Liver (tissue), 9 donors: ENCODE measurements around the gene PKN2. TPM values are rescaled to one million over a fixed set of nuclear protein-coding genes. Genes with fewer than 3 reads are reported as not detected.

ENCODE experiments used
- DNase-seq: peaks from one replicate; pipeline ENCODE4 v3.0.0-alpha.2; 2017; ENCODE audit warnings: low spot score
- H3K27ac ChIP-seq, 2 donors: one replicate each; pipeline ENCODE4 v1.7.0; 2013; ENCODE audit warnings: inconsistent platforms in 2 of 2, low read length in 2 of 2, control low read depth in 1 of 2, low read depth in 1 of 2, mild to moderate bottlenecking in 1 of 2
- H3K27me3 ChIP-seq, 4 donors: one replicate each; pipeline versions ENCODE4 v1.6.1 to v1.7.0; 2013; ENCODE audit warnings: low read length in 3 of 4, inconsistent platforms in 1 of 4, mild to moderate bottlenecking in 1 of 4, moderate library complexity in 1 of 4; ENCODE audit not compliant: control insufficient read depth in 4 of 4, insufficient read depth in 4 of 4
- H3K36me3 ChIP-seq, 4 donors: one replicate each; pipeline versions ENCODE4 v1.6.1 to v1.7.0; 2013; ENCODE audit warnings: low read length in 3 of 4, mild to moderate bottlenecking in 3 of 4, low read depth in 1 of 4, moderate library complexity in 1 of 4; ENCODE audit not compliant: control insufficient read depth in 4 of 4, insufficient read depth in 3 of 4
- H3K4me1 ChIP-seq, 4 donors: one replicate each; pipeline versions ENCODE4 v1.6.1 to v1.7.0; 2013; ENCODE audit warnings: low read length in 3 of 4, mild to moderate bottlenecking in 3 of 4, moderate library complexity in 1 of 4; ENCODE audit not compliant: control insufficient read depth in 4 of 4, insufficient read depth in 4 of 4
- H3K4me3 ChIP-seq, 3 donors: one replicate each; pipeline versions ENCODE4 v1.6.1 to v1.7.0; 2013; ENCODE audit warnings: low read length in 3 of 3, control low read depth in 1 of 3, low read depth in 1 of 3, mild to moderate bottlenecking in 1 of 3
- H3K9ac ChIP-seq, 2 donors: one replicate each; pipeline ENCODE4 v1.7.0; 2013; ENCODE audit warnings: low read length in 2 of 2, mild to moderate bottlenecking in 2 of 2, moderate library complexity in 2 of 2, control low read depth in 1 of 2, low read depth in 1 of 2
- H3K9me3 ChIP-seq, 4 donors: one replicate each; pipeline versions ENCODE4 v1.6.1 to v1.7.0; 2013; ENCODE audit warnings: low read length in 3 of 4; ENCODE audit not compliant: control insufficient read depth in 4 of 4
- EGR1 ChIP-seq, 2 donors: IDR thresholded peaks; 2 replicates each; pipeline ENCODE4 v1.6.1; 2016 to 2018; ENCODE audit warnings: antibody characterized with exemption in 2 of 2, low read depth in 2 of 2
- FOXA1 ChIP-seq: IDR thresholded peaks from 2 replicates; pipeline ENCODE4 v1.6.1; 2016; ENCODE audit warnings: antibody characterized with exemption
- FOXA2 ChIP-seq: IDR thresholded peaks from 2 replicates; pipeline ENCODE4 v1.6.1; 2016; ENCODE audit warnings: antibody characterized with exemption
- GABPA ChIP-seq, 2 donors: IDR thresholded peaks in 1 of 2; conservative IDR thresholded peaks in 1 of 2; 2 replicates each; pipeline ENCODE4 v1.6.1; 2016; ENCODE audit warnings: antibody characterized with exemption in 2 of 2, mild to moderate bottlenecking in 1 of 2, moderate library complexity in 1 of 2
- HNF4A ChIP-seq, 2 donors: conservative IDR thresholded peaks; 2 replicates each; pipeline ENCODE4 v1.6.1; 2016; ENCODE audit warnings: antibody characterized with exemption in 2 of 2, mild to moderate bottlenecking in 2 of 2
- HNF4G ChIP-seq: IDR thresholded peaks from 2 replicates; pipeline ENCODE4 v1.6.1; 2016; ENCODE audit warnings: antibody characterized with exemption
- NR2F2 ChIP-seq: IDR thresholded peaks from 2 replicates; pipeline ENCODE4 v1.6.1; 2016; ENCODE audit warnings: antibody characterized with exemption
- RAD21 ChIP-seq, 2 donors: IDR thresholded peaks; 2 replicates each; pipeline ENCODE4 v1.6.1; 2016; ENCODE audit warnings: antibody characterized with exemption in 2 of 2, mild to moderate bottlenecking in 2 of 2
- RXRA ChIP-seq, 2 donors: IDR thresholded peaks; 2 replicates each; pipeline ENCODE4 v1.6.1; 2017 to 2018; ENCODE audit warnings: antibody characterized with exemption in 2 of 2, mild to moderate bottlenecking in 1 of 2
- TAF1 ChIP-seq: conservative IDR thresholded peaks from 2 replicates; pipeline ENCODE4 v1.6.1; 2016; ENCODE audit warnings: antibody characterized with exemption, mild to moderate bottlenecking
- YY1 ChIP-seq: IDR thresholded peaks from 2 replicates; pipeline ENCODE4 v1.6.1; 2016; ENCODE audit warnings: antibody characterized with exemption, mild to moderate bottlenecking
- WGBS: extraction: QIAGEN DNeasy Blood & Tissue Kit; methylation state at CpG from one replicate; pipeline ENCODE4 v1.1.7; 2013; 5-methylcytosine and 5-hydroxymethylcytosine counted together
- polyA plus RNA-seq, 2 donors: library from polyadenylated mRNA; stranded (reverse) in 1 of 2; unstranded in 1 of 2; fragments of 200-250 nt in 1 of 2; fragments of >200 nt in 1 of 2; fragmentation: Nextera tagmentation in 1 of 2; extraction: Ambion mirVana in 1 of 2; gene quantifications; one replicate each; pipeline versions ENCODE4 v1.2.1 to v1.2.3, GENCODE V29; 2013 to 2015
- total RNA-seq, 2 donors: library from RNA; depleted of rRNA; stranded (reverse); fragments of >200 nt; gene quantifications; one replicate each; pipeline ENCODE4 v1.2.3, GENCODE V29; 2014
- TF ChIP-seq, protein P1 (sequence below): IDR thresholded peaks from 2 replicates; pipeline ENCODE4 v1.6.1; 2016; ENCODE audit warnings: antibody characterized with exemption
- TF ChIP-seq, protein P2 (sequence below): IDR thresholded peaks from 2 replicates; pipeline ENCODE4 v1.6.1; 2016; ENCODE audit warnings: antibody characterized with exemption
- TF ChIP-seq, protein P3 (sequence below): fragments of 150-350 bp; IDR thresholded peaks from 2 replicates; pipeline ENCODE4 v1.5.1; 2017; ENCODE audit warnings: improper control_type of control experiment, low read depth, low read length; ENCODE audit not compliant: missing input control
- TF ChIP-seq, protein P4 (sequence below): IDR thresholded peaks from 2 replicates; pipeline ENCODE4 v1.6.1; 2016; ENCODE audit warnings: antibody characterized with exemption, mild to moderate bottlenecking
- donor health status: healthy.
- donor health status: healthy.
- donor health status: healthy.
- donor health status: healthy.
- donor health status: healthy.

The PKN2 gene
- total and polyA plus RNA-seq, 4 donors, result 4.4 to 20.7 (median 13.3) TPM

DNA sequence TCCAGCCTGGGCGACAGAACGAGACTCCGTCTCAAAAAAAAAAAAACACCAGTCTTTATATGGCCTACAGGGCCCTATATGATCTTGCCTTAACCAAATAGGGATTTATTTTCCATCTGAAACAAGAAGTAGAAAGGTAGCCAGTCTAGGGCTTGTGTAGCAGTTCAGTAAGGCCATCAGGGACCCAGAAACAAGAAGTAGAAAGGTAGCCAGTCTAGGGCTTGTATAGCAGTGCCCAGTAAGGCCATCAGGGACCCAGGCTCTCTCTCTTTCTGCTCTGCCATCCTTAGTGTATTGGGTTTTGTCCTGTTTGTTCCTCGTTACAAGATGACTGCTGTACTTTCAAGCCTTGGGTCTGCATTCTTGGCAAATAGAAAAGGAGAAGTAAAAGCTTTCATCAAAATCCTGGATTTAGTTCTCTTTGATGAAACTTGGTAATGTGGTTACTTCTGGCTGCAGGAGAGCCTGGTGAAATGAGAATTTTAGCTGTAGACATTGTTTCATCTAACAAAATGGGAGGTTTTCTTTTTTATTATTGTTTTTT is 46.1 kb downstream of the PKN2 start (continued):
- TF ChIP-seq, protein P1, sequence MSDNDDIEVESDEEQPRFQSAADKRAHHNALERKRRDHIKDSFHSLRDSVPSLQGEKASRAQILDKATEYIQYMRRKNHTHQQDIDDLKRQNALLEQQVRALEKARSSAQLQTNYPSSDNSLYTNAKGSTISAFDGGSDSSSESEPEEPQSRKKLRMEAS, result no peak

DNA sequence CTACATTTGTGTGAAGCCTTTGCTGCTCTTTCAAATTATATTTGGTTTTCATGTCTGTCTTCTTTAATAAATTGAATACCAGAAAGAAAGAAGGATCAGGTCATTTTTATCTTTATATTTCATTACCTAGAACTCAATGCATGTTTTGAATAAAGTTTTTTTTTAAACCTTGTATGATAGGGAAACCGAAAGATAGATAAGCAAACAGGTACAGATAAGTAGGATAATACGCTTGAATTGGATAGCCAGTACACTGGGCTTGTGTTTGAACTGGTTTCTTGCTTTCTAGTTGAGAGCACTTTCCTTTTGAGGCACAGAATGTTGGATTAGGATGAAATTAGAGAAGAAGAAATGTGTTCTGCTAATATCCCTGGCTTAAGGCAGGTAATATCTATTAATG is 46.9 kb downstream of the PKN2 start:
- 54% methylated on average over 2 of the region's 2 CpGs for WGBS
- H3K9ac ChIP-seq, result no peak overlapping the region
- H3K4me3 ChIP-seq, result no peak overlapping the region
- DNase-seq, result no peak
- H3K27ac ChIP-seq, result peak overlapping the region; percentile 26 to 67
- no peak for TF ChIP-seq FOXA1
- no peak for TF ChIP-seq HNF4G
- peaks cover 0 to 3% (median 0%) of the 10 kb centered on the region in 4 donors for H3K36me3 ChIP-seq
- no peaks in the 10 kb centered on the region for H3K27me3 ChIP-seq
- peaks cover 0 to 14% (median 6%) of the 10 kb centered on the region in 4 donors for H3K4me1 ChIP-seq
- H3K9me3 ChIP-seq, result no peaks in the 10 kb centered on the region

DNA sequence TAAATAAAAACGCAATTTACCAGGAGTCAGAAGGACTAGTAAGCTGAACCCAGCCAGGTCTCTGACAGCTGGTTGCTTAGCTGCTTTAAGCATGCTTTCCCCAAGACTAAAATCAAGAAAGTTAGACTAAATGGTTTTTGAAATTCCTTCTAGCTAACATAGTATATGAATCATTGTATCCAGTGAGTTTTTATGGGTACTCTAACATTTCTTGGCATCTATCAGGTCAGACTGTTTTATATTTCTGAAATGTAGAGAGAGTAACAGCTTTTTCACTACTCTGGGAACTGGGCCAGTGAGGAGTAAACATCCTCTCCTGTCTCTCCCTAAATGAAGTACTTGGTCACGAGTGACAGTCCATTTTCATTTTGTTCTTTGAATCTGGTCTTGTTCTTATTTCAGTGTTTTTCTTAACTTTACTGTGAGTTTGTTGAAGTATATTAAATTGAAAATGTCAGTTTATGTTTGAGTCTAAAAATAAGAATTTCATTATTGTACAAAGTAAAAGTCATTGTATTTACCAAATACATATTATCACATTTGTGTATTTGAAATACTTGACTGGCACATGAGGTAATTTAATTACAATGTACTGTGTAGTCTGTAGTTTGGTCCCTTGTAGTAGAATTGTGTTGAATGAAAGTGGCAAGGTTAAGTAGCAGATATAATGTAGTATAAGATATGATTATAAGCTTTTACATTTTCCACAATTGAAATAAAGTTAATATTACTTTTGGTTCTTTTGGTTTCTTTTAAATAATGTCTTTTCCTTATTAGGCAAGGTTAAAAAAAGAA is 47.6 kb downstream of the PKN2 start:
- DNase-seq, result no peak
- Histone ChIP-seq H3K27ac (peak overlapping the region; percentile 26 to 67), H3K9me3 (no peaks in the 10 kb centered on the region), H3K4me3 (no peak overlapping the region), H3K36me3 (peaks cover 0 to 3% (median 0%) of the 10 kb centered on the region in 4 donors), H3K27me3 (no peaks in the 10 kb centered on the region), H3K9ac (peak overlapping the region in 1 of 2 donors; percentile 3), H3K4me1 (peaks cover 0 to 14% (median 6%) of the 10 kb centered on the region in 4 donors)
- TF ChIP-seq RXRA (IDR thresholded peaks at IDR 0.05) (no peak), HNF4A (conservative IDR thresholded peaks at IDR 0.05) (peak in 1 of 2 donors; percentile 11), TAF1 (no peak), HNF4G (no peak), NR2F2 (no peak), EGR1 (IDR thresholded peaks at IDR 0.05; ENCODE audit: low read depth in 2 of 2) (no peak), FOXA2 (peak; percentile 57), FOXA1 (no peak), YY1 (peak; percentile 68), GABPA (IDR thresholded peaks at IDR 0.05 in 1 of 2, conservative IDR thresholded peaks at IDR 0.05 in 1 of 2) (no peak), RAD21 (IDR thresholded peaks at IDR 0.05) (no peak)
- TF ChIP-seq, protein P1, result no peak
- TF ChIP-seq, protein P2, sequence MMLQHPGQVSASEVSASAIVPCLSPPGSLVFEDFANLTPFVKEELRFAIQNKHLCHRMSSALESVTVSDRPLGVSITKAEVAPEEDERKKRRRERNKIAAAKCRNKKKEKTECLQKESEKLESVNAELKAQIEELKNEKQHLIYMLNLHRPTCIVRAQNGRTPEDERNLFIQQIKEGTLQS, result peak; percentile 16
- TF ChIP-seq, protein P3, sequence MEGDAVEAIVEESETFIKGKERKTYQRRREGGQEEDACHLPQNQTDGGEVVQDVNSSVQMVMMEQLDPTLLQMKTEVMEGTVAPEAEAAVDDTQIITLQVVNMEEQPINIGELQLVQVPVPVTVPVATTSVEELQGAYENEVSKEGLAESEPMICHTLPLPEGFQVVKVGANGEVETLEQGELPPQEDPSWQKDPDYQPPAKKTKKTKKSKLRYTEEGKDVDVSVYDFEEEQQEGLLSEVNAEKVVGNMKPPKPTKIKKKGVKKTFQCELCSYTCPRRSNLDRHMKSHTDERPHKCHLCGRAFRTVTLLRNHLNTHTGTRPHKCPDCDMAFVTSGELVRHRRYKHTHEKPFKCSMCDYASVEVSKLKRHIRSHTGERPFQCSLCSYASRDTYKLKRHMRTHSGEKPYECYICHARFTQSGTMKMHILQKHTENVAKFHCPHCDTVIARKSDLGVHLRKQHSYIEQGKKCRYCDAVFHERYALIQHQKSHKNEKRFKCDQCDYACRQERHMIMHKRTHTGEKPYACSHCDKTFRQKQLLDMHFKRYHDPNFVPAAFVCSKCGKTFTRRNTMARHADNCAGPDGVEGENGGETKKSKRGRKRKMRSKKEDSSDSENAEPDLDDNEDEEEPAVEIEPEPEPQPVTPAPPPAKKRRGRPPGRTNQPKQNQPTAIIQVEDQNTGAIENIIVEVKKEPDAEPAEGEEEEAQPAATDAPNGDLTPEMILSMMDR, result no peak
- TF ChIP-seq, protein P4, sequence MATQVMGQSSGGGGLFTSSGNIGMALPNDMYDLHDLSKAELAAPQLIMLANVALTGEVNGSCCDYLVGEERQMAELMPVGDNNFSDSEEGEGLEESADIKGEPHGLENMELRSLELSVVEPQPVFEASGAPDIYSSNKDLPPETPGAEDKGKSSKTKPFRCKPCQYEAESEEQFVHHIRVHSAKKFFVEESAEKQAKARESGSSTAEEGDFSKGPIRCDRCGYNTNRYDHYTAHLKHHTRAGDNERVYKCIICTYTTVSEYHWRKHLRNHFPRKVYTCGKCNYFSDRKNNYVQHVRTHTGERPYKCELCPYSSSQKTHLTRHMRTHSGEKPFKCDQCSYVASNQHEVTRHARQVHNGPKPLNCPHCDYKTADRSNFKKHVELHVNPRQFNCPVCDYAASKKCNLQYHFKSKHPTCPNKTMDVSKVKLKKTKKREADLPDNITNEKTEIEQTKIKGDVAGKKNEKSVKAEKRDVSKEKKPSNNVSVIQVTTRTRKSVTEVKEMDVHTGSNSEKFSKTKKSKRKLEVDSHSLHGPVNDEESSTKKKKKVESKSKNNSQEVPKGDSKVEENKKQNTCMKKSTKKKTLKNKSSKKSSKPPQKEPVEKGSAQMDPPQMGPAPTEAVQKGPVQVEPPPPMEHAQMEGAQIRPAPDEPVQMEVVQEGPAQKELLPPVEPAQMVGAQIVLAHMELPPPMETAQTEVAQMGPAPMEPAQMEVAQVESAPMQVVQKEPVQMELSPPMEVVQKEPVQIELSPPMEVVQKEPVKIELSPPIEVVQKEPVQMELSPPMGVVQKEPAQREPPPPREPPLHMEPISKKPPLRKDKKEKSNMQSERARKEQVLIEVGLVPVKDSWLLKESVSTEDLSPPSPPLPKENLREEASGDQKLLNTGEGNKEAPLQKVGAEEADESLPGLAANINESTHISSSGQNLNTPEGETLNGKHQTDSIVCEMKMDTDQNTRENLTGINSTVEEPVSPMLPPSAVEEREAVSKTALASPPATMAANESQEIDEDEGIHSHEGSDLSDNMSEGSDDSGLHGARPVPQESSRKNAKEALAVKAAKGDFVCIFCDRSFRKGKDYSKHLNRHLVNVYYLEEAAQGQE, result no peak
- 18% methylated on average over 2 of the region's 2 CpGs for WGBS
